Stimulated activated naive CD8-positive, alpha-beta T cell treated with anti-CD3 and anti-CD28 coated beads, Interleukin-15, amount 100 ng/mL, for 72 hours (primary cell): Measurements from ENCODE around the gene FEV.
A peak's percentile ranks its signal among the peaks of the same experiment; 100 is the strongest.

Source experiments
- ATAC-seq: fragments of 150-1000 bp; cut with Tn5 transposase; 2 replicates; pipeline ENCODE4 v1.10.0; 2021; ENCODE audit warnings: mild to moderate bottlenecking, moderate library complexity
- DNase-seq, 2 donors: peaks; one replicate each; pipeline ENCODE4 v3.0.0; 2021 to 2022
- H3K27ac Mint-ChIP-seq, 2 donors: one replicate each; pipeline ENCODE4 v1.8.0; 2022; ENCODE audit warnings: mild to moderate bottlenecking in 2 of 2, mixed read lengths in 2 of 2, moderate library complexity in 2 of 2
- H3K27me3 Mint-ChIP-seq: one replicate; pipeline ENCODE4 v1.8.0; 2022; ENCODE audit warnings: mixed read lengths
- H3K4me1 Mint-ChIP-seq: one replicate; pipeline ENCODE4 v1.8.0; 2022; ENCODE audit warnings: mild to moderate bottlenecking, mixed read lengths
- H3K4me3 Mint-ChIP-seq, 2 donors: one replicate each; pipeline ENCODE4 v1.8.0; 2022; ENCODE audit warnings: mild to moderate bottlenecking in 2 of 2, mixed read lengths in 2 of 2, moderate library complexity in 1 of 2
- H3K9me3 Mint-ChIP-seq, 2 donors: one replicate each; pipeline ENCODE4 v1.8.0; 2022; ENCODE audit warnings: mixed read lengths in 2 of 2

Gene FEV

GRCh38 chr2:218988650-218989049 lies 3.7 kb upstream of the FEV start:
- peaks cover 100% of the 10 kb centered on the region for H3K27me3 Mint-ChIP-seq
- peaks cover 22% of the 10 kb centered on the region for H3K4me1 Mint-ChIP-seq
- H3K27ac Mint-ChIP-seq = no peak overlapping the region
- no peak overlapping the region for H3K4me3 Mint-ChIP-seq
- no peaks in the 10 kb centered on the region for H3K9me3 Mint-ChIP-seq
- no peak for ATAC-seq
- DNase-seq = no peak

- H3K4me1 Mint-ChIP-seq = peaks cover 25% of the 10 kb centered on the region
- no peak overlapping the region for H3K27ac Mint-ChIP-seq
- H3K27me3 Mint-ChIP-seq = peaks cover 100% of the 10 kb centered on the region
- no peak overlapping the region for H3K4me3 Mint-ChIP-seq
- ATAC-seq (no peak), DNase-seq (no peak)
- H3K9me3 Mint-ChIP-seq = no peaks in the 10 kb centered on the region
Observed at GRCh38 chr2:218988164-218988563, 3.2 kb upstream of the FEV start.

GRCh38 chr2:218986148-218986761 lies 1.3 kb upstream of the FEV start:
- Mint-ChIP-seq H3K4me1 (peaks cover 37% of the 10 kb centered on the region), H3K27me3 (peaks cover 100% of the 10 kb centered on the region), H3K4me3 (peak overlapping the region in 1 of 2 donors; percentile 49), H3K27ac (no peak overlapping the region), H3K9me3 (no peaks in the 10 kb centered on the region)
- ATAC-seq (no peak), DNase-seq (no peak)

- Mint-ChIP-seq H3K9me3 (no peaks in the 10 kb centered on the region), H3K4me1 (peaks cover 44% of the 10 kb centered on the region), H3K4me3 (peak overlapping the region; percentile 2 to 49), H3K27ac (no peak overlapping the region), H3K27me3 (peaks cover 100% of the 10 kb centered on the region)
- ATAC-seq = no peak
- no peak for DNase-seq
Observed at GRCh38 chr2:218985325-218986091, 524 bp upstream of the FEV start.

GRCh38 chr2:218984239-218985020 lies 554 bp downstream of the FEV start:
- Mint-ChIP-seq H3K4me3 (peak overlapping the region; percentile 42 to 55), H3K9me3 (no peaks in the 10 kb centered on the region), H3K27ac (no peak overlapping the region), H3K4me1 (peaks cover 53% of the 10 kb centered on the region), H3K27me3 (peaks cover 100% of the 10 kb centered on the region)
- ATAC-seq (no peak), DNase-seq (no peak)

GRCh38 chr2:218983934-218984238 lies 1.1 kb downstream of the FEV start:
- Mint-ChIP-seq H3K4me3 (peak overlapping the region; percentile 26 to 31), H3K27ac (no peak overlapping the region), H3K4me1 (peaks cover 57% of the 10 kb centered on the region), H3K27me3 (peaks cover 100% of the 10 kb centered on the region), H3K9me3 (no peaks in the 10 kb centered on the region)
- no peak for ATAC-seq
- no peak for DNase-seq

GRCh38 chr2:218983263-218983933 lies 1.6 kb downstream of the FEV start:
- Mint-ChIP-seq H3K4me3 (peak overlapping the region in 1 of 2 donors; percentile 31), H3K4me1 (peaks cover 57% of the 10 kb centered on the region), H3K27me3 (peaks cover 100% of the 10 kb centered on the region), H3K27ac (no peak overlapping the region), H3K9me3 (no peaks in the 10 kb centered on the region)
- ATAC-seq (no peak), DNase-seq (no peak)

GRCh38 chr2:218982586-218983262 lies 2.3 kb downstream of the FEV start:
- DNase-seq = no peak
- Mint-ChIP-seq H3K9me3 (no peaks in the 10 kb centered on the region), H3K27ac (no peak overlapping the region), H3K27me3 (peaks cover 100% of the 10 kb centered on the region), H3K4me1 (peaks cover 57% of the 10 kb centered on the region), H3K4me3 (peak overlapping the region; percentile 37 to 63)
- ATAC-seq = no peak

GRCh38 chr2:218981881-218982585 lies 3.0 kb downstream of the FEV start:
- H3K27ac Mint-ChIP-seq = no peak overlapping the region
- peak; percentile 29 for ATAC-seq

GRCh38 chr2:218981390-218981880 lies 3.5 kb downstream of the FEV start:
- H3K27ac Mint-ChIP-seq = peak overlapping the region in 1 of 2 donors; percentile 48
- peaks cover 57% of the 10 kb centered on the region for H3K4me1 Mint-ChIP-seq
- peak overlapping the region; percentile 65 to 76 for H3K4me3 Mint-ChIP-seq
- H3K9me3 Mint-ChIP-seq = no peaks in the 10 kb centered on the region
- DNase-seq (peak in 1 of 2 donors; percentile 39), ATAC-seq (peak; percentile 2)
- H3K27me3 Mint-ChIP-seq = peaks cover 100% of the 10 kb centered on the region

More at GRCh38 chr2:218981881-218982585, 3.0 kb downstream of the FEV start:
- Mint-ChIP-seq H3K4me3 (peak overlapping the region; percentile 37 to 63), H3K9me3 (no peaks in the 10 kb centered on the region), H3K4me1 (peaks cover 57% of the 10 kb centered on the region), H3K27me3 (peaks cover 100% of the 10 kb centered on the region)
- peak in 1 of 2 donors; percentile 43 for DNase-seq

GRCh38 chr2:218980735-218981389 lies 4.1 kb downstream of the FEV start:
- DNase-seq (no peak), ATAC-seq (peak; percentile 2)
- no peaks in the 10 kb centered on the region for H3K9me3 Mint-ChIP-seq
- peak overlapping the region; percentile 65 to 76 for H3K4me3 Mint-ChIP-seq
- peak overlapping the region in 1 of 2 donors; percentile 48 for H3K27ac Mint-ChIP-seq
- peaks cover 100% of the 10 kb centered on the region for H3K27me3 Mint-ChIP-seq
- H3K4me1 Mint-ChIP-seq = peaks cover 56% of the 10 kb centered on the region

GRCh38 chr2:218979846-218980734 lies 4.9 kb downstream of the FEV start:
- H3K4me1 Mint-ChIP-seq = peaks cover 51% of the 10 kb centered on the region
- no peaks in the 10 kb centered on the region for H3K9me3 Mint-ChIP-seq
- peaks cover 100% of the 10 kb centered on the region for H3K27me3 Mint-ChIP-seq
- H3K27ac Mint-ChIP-seq = peak overlapping the region in 1 of 2 donors; percentile 83
- DNase-seq (peak; percentile 88 to 89), ATAC-seq (peak; percentile 91)
- peak overlapping the region; percentile 82 to 83 for H3K4me3 Mint-ChIP-seq
